Epithelial cell of esophagus (primary cell): ENCODE data around the gene COLGALT1.
"Not testable (repeated sequence)": the region's sequence is repeated elsewhere in the genome, so short reads cannot be mapped to it uniquely, and the experiment has no call there.

Experiments
- DNase-seq: peaks from one replicate; pipeline ENCODE4 v3.0.0; 2010; ENCODE audit warnings: low read depth
- H3K4me3 ChIP-seq: 2 replicates; pipeline ENCODE4 v1.5.1; 2011; ENCODE audit warnings: mild to moderate bottlenecking, low read length, control low read depth
- TF ChIP-seq, protein P1 (sequence below): IDR thresholded peaks from 2 replicates; pipeline ENCODE4 v1.5.1; 2011; ENCODE audit warnings: low read depth, mild to moderate bottlenecking, low read length, control low read depth, inconsistent platforms; ENCODE audit not compliant: insufficient read depth; ENCODE audit errors: missing control alignments

COLGALT1 gene

DNA sequence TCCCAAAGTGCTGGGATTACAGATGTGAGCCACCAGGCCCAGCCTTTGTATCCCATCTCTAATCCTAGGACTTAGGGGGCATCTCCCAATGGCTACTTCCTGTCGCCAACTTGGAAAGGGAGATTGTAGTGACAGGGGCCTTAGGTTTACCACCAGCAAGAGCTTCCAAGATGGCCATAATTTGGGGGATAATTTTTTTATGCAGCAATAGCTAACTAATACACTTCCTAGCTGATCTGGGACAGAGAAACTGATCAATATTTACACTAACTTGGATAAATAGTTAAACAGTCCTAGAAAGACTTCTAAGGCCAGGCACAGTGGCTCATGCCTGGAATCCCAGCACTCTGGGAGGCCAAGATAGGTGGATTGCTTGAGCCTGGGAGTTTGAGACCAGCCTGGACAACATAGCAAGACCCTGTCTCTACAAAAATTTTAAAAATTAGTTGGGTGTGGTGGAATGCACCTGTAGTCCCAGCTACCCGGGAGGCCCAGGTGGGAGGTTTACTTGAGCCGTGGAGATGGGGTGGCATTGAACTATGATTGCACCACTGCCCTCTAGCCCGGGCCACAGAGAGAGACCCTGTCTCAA, 5.3 kb upstream of the COLGALT1 start:
- H3K4me3 ChIP-seq, result no peak overlapping the region
- TF ChIP-seq, protein P1, sequence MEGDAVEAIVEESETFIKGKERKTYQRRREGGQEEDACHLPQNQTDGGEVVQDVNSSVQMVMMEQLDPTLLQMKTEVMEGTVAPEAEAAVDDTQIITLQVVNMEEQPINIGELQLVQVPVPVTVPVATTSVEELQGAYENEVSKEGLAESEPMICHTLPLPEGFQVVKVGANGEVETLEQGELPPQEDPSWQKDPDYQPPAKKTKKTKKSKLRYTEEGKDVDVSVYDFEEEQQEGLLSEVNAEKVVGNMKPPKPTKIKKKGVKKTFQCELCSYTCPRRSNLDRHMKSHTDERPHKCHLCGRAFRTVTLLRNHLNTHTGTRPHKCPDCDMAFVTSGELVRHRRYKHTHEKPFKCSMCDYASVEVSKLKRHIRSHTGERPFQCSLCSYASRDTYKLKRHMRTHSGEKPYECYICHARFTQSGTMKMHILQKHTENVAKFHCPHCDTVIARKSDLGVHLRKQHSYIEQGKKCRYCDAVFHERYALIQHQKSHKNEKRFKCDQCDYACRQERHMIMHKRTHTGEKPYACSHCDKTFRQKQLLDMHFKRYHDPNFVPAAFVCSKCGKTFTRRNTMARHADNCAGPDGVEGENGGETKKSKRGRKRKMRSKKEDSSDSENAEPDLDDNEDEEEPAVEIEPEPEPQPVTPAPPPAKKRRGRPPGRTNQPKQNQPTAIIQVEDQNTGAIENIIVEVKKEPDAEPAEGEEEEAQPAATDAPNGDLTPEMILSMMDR, result no peak
- DNase-seq, result no peak

DNA sequence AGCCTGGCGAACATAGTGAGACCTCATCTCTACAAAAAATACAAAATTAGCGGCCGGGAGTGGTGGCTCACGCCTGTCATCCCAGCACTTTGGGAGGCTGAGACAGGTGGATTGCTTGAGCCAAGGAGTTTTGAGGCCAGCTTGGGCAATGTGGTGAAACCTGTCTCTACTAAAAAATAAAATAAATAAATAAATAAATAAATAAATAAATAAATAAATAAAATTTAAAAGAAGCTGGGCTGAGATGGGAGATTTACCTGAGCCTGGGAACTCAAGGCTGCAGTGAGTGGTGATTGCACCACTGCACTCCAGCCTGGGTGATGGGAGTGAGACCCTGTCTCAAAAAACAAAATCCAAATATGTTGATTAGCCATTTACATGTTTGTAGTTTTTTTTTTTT, 2.7 kb upstream of the COLGALT1 start:
- not testable (repeated sequence) for H3K4me3 ChIP-seq, DNase-seq

DNA sequence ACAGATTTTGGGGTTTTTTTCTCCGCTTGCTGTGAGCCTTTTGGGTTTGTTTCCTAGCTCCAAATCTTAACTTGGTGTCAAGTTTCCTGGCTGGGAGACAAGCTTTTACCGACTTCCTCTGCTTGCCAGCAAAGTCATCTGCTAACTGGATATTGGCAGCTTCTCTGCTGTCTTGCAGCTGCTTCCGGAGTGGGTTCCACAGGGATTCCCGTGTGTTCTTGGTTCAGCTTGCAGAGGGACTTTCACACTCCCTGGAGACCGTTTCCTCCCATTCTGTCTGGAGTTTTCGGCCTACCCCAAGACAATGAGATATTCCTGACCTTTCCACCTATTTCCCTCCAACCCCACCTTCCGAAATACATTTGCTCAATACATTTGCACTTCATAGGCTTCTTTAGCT, 2.2 kb upstream of the COLGALT1 start:
- no peak overlapping the region for H3K4me3 ChIP-seq
- peak; percentile 27 for DNase-seq
- TF ChIP-seq, protein P1, result no peak

DNA sequence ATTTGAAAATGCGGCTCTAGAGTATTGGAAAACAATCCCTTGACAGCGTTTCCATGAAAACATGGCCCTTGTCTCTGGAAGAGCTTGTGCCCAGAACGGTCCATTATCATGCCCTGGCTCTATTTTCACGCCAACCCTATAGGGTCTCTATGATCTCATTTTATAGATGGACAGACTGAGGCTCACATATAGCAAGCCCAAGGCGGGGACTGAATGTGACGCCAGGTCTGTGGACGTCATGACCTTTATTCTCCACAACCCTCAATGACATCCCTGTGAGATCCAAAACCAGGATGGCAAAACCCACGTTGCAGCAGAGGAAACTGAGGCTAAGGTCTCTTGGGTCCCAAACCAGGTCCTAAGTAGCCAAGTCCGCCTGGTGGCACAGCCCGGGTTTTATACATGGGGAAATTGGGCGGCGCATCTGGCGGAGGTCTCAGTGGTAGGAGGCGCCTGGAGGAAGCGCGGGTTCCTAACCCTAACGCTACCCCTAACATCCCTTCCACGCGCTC, 425 bp upstream of the COLGALT1 start:
- H3K4me3 ChIP-seq, result peak overlapping the region; percentile 86
- TF ChIP-seq, protein P1, result no peak
- no peak for DNase-seq

DNA sequence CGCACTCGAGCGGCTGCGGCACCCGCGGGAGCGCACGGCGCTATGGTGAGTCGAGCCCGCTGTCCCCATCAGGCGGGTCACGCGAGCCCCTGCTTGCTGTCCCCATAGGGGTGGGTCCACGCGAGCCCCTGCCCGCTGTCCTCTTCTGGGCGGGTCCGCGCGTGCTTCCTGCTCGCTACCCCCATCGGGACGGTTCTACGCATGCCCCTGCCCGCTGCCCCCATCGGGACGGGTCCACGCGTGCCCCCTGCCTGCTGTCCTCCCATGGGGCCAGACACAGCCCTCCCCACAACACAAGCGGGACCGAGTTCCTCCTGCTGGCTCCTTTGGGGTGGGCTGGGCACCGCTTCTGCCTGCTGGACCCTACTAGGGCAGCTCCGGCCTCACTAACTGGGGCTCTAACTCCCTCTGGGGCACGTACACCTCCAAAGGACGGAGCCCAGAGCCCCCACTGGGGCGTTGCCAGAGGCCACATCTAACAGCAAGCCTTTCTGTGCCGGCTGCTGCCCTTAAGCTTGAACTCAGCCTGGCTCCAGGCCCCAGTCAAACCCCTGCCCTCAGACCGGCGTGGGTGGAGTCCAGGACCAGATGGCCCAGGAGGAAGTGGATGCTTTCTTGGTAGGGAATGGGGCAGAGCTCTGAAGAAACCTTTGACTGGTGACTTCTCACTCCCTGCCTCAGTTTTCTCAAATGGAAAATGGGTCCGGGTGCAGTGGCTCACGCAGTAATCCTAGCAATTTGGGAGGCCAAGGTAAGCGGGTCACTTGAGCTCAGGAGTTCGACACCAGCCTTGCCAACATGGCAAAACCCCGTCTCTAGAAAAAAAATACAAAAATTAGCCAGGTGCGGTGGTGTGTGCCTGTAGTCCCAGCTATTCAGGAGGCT, 722 bp downstream of the COLGALT1 start:
- H3K4me3 ChIP-seq, result peak overlapping the region; percentile 86
- peak; percentile 22 for DNase-seq
- TF ChIP-seq, protein P1, result no peak

DNA sequence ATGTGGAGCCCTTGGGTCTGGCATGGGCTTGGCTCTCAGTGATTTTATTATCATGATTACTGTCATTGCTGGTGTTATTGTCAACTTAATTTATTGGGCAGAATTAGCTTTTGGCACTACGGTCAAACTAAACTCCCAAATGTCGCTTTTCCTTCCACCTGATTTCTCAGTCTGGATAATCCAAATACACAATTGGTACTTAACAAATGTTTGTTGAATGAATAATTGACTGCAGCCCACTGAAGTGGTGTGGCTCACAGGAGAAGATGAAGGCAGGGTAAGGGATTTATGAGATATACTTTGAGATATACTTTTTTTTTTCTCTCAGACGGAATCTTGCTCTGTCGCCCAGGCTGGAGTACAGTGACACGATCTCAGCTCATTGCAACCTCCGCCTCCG, 1.5 kb downstream of the COLGALT1 start:
- H3K4me3 ChIP-seq, result no peak overlapping the region
- TF ChIP-seq, protein P1, result no peak
- no peak for DNase-seq

DNA sequence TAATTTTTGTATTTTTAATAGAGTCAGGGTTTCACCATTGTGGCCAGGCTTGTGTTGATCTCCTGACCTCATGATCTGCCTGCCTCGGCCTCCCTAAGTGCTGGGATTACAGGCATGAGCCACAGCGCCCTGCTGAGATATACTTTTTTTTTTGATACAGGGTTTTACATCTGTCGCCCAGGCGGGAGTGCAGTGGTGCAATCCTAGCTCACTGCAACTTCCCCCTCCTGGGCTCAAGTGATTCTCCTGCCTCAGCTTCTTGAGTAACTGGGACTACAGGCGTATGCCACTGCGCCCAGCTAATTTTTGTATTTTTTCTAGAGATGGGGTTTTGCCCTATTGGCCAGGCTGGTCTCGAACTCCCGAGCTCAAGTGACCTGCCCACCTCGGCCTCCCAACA, 2.0 kb downstream of the COLGALT1 start:
- DNase-seq, result no peak
- TF ChIP-seq, protein P1, result no peak
- H3K4me3 ChIP-seq, result no peak overlapping the region
